Activated CD8-positive, alpha-beta memory T cell treated with anti-CD3 and anti-CD28 coated beads for 48 hours (primary cell): ENCODE results near the gene FSHR.

ENCODE experiments used
- DNase-seq, 3 experiments: peaks; one replicate each; pipeline ENCODE4 v3.0.0-alpha.2; 2020; ENCODE audit warnings: low read depth in 2 of 3, low spot score in 2 of 3

The FSHR gene

DNA sequence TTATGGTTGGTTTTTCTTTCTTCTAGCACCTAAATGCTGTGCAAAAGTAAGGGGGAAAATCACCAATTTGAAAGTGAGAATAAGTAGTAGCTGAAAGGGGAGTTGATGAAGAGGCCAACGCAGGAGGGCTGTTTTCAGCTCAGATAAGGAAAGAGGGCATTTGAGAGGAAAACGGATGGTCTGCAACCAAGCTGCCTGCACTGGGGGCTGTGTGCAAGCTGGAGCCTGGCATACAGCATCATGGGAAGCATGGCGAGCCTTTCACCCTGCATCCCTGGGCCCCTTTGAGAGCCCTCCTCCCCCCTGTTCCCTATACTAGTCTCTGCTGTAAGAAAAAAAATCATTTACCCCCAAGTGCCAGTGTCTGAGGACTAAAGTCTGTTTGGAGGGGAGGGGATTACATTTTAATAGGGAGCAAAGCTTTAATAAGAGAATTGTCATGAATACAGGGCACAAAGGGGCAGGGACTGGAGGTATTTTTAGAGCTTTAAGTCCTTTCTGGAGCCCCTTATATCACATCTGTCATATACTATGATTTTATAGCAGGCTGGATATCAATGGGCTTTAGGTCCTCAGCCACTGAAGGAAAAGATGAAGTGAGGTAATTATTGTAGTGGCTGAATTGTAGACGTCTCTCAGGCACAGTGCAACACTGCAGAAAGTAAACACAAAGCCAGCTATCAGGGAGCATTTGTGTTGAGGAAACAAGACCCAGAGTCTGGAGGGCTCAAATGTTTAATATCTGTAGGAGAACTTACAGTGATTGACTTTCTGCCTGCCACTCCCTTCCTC lies 120.7 kb downstream of the FSHR start:
- no peak for DNase-seq

DNA sequence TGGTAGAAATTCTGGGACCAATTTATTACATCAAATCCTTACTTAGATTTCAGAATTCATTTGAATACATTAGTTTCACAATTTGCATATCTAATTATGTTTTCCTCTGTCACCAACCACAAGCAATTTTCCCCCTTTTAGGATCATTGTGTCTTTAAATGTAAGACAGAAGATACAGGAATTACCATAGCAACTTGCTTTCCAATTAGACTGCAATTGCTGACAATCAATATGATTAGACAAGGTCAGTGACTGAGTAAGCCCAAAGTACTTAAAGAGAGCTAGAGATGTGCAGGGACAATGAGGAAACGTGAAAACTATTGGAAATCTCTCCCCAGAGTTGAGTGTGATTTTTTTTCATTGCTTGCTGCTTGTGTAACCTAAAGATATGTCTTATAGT lies 121.4 kb downstream of the FSHR start:
- no peak for DNase-seq

DNA sequence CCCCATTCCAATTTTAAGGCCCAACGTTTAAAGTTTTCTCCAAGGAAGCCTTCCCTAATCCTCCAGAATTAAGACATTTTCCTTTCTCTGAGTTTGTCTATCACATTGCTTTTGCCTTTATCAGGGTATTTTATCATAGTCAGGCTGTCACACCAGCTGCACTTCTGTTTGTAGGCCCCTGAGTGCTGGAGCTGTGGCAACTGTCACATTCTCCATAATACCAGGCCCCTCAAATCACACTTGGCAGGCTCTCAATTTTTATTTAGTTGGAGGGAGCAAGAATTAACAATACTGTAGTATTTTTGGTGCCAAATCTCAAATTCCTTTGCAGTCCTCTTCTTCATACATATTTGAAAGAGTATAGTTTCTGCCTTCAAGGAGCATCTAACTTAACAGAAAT lies 122.2 kb downstream of the FSHR start:
- DNase-seq: no peak

GRCh38 chr2:49029406-49029805 lies 124.9 kb downstream of the FSHR start:
- no peak for DNase-seq

DNA sequence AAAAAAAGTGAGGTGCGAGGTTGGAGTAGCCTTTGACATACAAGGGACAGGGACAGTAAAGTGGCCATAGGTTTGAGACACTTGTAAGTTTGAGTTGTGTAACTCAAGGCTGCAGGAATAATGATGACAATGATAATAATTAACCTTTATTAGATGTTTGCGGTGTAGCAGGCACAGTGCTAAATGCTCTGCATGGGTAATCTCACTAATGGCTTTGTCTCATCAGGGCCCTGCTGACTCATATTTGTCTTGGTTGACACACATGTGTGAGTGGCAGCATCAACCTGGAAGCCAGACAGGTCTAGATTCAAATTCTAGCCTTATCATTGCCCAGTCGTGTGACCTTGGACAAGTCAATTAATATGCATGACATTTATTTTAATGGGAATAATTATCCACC lies 126.2 kb downstream of the FSHR start:
- no peak for DNase-seq

- DNase-seq: no peak
Observed at GRCh38 chr2:49026706-49027105, 127.6 kb downstream of the FSHR start.

DNA sequence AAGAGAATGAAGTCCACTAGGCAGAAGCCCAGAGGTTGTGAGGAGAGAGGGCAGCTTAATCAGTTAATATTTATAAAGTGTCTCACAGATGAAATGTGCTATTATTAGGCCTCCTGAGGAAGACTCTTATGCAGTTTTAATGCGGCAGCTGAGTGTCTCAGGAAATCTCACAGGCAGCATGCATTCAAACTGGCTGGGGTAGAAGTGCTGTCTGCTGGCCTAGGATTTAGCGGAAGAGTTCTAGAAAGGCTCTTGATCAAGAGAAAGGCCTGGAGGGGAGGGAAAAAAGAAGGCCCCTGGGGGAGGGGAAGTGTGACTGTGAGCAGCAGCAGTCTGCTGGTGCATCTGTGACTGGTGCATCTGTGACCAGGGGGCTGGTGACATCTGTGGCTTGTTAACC lies 133.0 kb downstream of the FSHR start:
- no peak for DNase-seq

DNA sequence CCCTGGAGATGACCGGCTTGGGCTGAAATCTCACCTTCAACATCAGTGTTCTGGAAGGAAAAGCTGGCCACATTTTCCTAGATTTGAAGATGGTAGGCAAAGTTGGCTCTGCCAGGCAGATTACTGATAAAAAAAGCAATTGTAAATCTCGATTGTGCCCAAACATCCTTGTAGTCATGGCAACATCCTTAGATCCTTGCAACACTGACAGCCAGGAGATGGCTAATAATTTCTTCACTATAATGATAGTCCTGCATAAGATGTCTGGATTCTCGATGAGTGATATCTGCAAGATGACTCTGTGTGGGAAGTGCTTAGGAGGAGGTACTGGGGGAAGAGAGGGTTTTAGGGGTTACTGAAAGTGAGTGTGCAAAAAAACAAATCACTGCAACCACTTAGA lies 149.1 kb downstream of the FSHR start:
- DNase-seq: no peak

GRCh38 chr2:49004036-49004626 lies 150.2 kb downstream of the FSHR start:
- DNase-seq: no peak

- DNase-seq: no peak
Observed at GRCh38 chr2:49003201-49003600, 151.1 kb downstream of the FSHR start.

- no peak for DNase-seq
Observed at GRCh38 chr2:49002750-49003149, 151.6 kb downstream of the FSHR start.

- DNase-seq: no peak
Observed at GRCh38 chr2:49000695-49001094, 153.6 kb downstream of the FSHR start.

DNA sequence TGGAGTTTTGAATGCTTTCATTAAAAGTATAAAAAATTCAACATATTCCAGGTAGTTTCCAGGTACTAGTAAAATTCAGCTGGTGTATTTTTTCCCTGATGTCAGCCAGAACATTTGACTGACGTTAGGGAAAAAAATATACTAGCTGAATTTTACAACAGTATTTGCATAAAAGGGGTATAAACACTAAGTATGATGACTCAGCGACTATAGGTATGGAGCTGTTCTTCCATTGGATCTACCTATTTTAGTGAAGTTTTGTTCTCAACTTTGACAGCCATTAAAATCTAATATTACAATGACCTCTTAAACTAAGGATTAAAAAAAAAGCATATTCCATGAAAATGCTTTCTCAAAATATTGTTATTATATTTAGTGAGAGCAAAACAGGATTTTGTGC lies 155.9 kb downstream of the FSHR start:
- no peak for DNase-seq

- no peak for DNase-seq
Observed at GRCh38 chr2:48993576-48993975, 160.7 kb downstream of the FSHR start.

- no peak for DNase-seq
Observed at GRCh38 chr2:48991415-48992131, 162.7 kb downstream of the FSHR start.

DNA sequence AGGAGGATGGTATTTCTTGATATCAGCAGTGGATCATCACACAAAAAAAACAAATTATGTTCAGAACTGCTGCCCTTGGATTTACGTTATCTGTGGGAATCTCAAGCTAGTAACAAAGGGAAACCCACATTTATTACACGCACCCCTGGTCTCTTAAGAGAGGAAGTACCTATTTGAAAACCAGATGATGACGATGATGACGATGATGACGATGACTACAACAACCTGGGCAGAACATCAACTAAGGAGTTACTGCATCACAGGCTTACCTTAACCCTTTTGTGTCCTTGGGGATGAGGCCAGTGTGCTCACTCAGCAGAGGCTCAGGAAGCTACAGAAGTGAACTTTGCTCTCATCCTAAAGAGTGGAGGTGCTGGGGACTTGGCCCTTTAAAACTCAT lies 169.4 kb downstream of the FSHR start:
- no peak for DNase-seq

DNA sequence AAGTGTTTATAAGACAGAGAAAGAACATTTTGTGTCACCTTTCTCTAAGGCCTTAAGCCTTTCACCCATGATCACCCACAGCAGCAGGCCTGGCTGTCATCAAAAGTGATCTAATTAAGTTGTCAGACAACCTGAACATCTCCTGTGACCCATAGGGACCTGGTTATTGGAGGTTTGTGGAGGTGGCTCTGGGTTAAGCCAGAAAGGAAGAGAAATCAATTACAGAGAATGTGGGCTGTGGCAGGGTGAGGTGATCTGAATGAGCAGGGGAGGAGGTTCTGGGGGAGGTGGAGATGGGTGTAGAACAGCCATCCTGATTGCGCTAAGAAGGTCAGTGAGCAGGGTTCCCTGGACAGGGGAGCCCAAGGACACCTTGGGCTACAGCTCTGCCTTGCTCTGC lies 170.8 kb downstream of the FSHR start:
- no peak for DNase-seq

DNA sequence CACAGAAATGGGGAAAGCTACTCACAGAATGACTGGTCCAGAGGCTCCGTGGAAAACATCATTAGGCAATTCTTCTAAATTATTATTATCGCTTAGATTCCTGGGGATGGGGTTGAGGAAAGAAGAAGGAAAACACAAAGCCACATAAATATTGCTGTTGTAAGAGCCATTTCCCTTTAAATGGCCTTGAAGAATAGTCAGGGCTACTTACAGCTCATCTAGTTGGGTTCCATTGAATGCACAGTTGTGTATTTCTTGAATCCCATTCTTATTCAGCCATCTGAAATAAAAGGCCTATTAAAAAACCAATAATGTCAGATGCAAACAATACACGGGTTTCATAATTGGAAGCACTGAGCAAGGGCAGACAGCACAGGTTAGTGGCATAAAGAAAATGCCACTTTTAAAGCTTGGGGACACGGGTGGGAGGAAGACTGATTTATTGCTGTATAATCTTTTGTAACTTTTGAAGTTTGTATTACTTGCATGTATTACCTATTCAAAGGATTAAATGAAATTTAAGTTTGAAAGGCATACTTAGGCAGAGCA lies 171.4 kb downstream of the FSHR start:
- no peak for DNase-seq

DNA sequence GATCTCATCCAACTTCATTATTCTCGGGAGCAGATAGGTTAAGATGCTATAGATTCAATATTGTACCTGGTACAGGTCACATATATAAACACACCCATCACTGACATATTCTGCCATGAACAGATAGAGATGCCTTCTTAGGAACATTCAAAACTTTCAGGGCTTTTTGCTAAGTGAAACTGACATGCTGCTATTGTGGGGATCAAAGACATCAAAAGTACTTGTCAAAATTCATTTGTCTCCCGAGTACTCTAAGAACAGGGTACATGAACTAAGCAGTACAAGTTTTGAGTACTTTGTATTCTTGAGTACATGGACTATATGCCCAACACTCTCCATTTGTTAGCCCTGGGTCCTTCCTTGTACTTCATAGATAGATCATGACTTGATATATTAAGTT lies 173.5 kb downstream of the FSHR start:
- no peak for DNase-seq

DNA sequence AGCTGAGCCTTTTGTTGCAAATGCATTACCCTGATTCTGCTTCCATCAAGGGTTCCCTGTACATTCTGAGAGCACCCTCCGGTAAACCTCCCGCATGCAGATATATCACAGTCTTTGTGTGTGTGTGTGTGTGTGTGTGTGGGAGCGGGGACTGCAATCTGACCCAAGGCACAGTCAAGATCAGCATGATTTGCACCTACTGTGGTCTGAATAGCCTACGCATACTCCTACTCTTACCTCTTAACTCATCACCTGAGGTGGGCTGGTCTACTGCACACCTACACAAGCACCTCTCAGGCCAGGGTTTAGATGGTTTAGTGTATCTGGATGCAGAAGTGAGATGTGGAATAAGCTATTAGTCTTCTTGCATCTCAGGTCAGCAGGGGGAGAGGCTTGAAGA lies 174.6 kb downstream of the FSHR start:
- DNase-seq: no peak

- DNase-seq: no peak
Observed at GRCh38 chr2:48978131-48978530, 176.2 kb downstream of the FSHR start.

DNA sequence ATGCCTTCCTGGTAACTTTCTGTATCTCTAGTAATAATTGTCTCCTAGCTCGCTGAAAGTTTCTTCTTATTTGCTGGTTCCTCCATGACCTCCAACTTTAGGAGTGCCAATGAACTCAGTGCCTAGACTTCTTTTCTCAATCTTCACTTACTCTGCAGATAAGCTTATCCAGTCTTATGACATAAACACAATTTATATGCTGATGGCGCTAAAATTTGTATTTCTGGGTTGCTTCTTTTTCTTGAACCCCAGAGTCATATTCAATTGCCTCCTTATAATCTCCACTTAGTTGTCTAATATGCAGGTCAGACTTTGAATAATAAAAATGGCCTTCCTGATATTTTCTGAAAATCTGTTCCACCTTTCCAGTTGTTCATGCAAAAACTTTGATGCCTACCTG lies 182.5 kb downstream of the FSHR start:
- no peak for DNase-seq
